CD4-positive, alpha-beta T cell (primary cell): Measurements from ENCODE around the gene FKBP5. TPM values are rescaled to one million over a fixed set of nuclear protein-coding genes. Genes with fewer than 3 reads are reported as not detected.

Experiments
- ATAC-seq: fragments of 200-7000 bp; cut with Tn5 transposase; one replicate; pipeline ENCODE4 v1.10.0; 2022; ENCODE audit warnings: mild to moderate bottlenecking; ENCODE audit not compliant: poor library complexity
- CTCF ChIA-PET: fragments of 350-600 bp; sonication (Branson Sonifier 250); formaldehyde crosslinking; loops from one replicate; lab custom pipeline; 2021; ENCODE audit warnings: antibody characterized with exemption, inconsistent platforms; lab: Charles Lee
- POLR2A ChIA-PET: fragments of 350-600 bp; sonication (Branson Sonifier 250); formaldehyde crosslinking; loops from one replicate; lab custom pipeline; 2021; ENCODE audit warnings: antibody characterized with exemption, inconsistent platforms; lab: Charles Lee
- DNase-seq, 14 experiments: peaks; one replicate each; pipeline ENCODE4 v3.0.0-alpha.2; 2013 to 2020; ENCODE audit warnings: mixed read lengths in 2 of 14
- H3K27ac ChIP-seq, 2 donors: one replicate each; pipeline versions ENCODE4 v1.5.1 to v1.7.0; 2013; ENCODE audit warnings: low read length in 2 of 2, low read depth in 1 of 2, mild to moderate bottlenecking in 1 of 2
- H3K27me3 ChIP-seq, 2 experiments: 1 replicate in 1 of 2; 2 replicates in 1 of 2; pipeline versions ENCODE4 v1.6.1 to v1.7.0; 2013; ENCODE audit warnings: low read length in 2 of 2, control low read depth in 1 of 2, mild to moderate bottlenecking in 1 of 2, moderate library complexity in 1 of 2; ENCODE audit not compliant: insufficient read depth in 2 of 2, control insufficient read depth in 1 of 2
- H3K36me3 ChIP-seq: one replicate; pipeline ENCODE4 v1.6.1; 2013; ENCODE audit warnings: low read length, control low read depth; ENCODE audit not compliant: insufficient read depth
- H3K4me1 ChIP-seq: one replicate; pipeline ENCODE4 v1.6.1; 2013; ENCODE audit warnings: low read length, control low read depth; ENCODE audit not compliant: insufficient read depth
- H3K4me3 ChIP-seq: one replicate; pipeline ENCODE4 v1.5.1; 2013; ENCODE audit warnings: mild to moderate bottlenecking, low read length, moderate library complexity
- H3K9me3 ChIP-seq, 2 experiments: 1 replicate in 1 of 2; 2 replicates in 1 of 2; pipeline versions ENCODE4 v1.6.1 to v1.7.0; 2013; ENCODE audit warnings: low read length in 2 of 2, mild to moderate bottlenecking in 2 of 2, control low read depth in 1 of 2, moderate library complexity in 1 of 2; ENCODE audit not compliant: control insufficient read depth in 1 of 2, insufficient read depth in 1 of 2
- H3K27ac Mint-ChIP-seq: one replicate; pipeline ENCODE4 v1.8.0; 2020; ENCODE audit warnings: mixed read lengths
- H3K27me3 Mint-ChIP-seq: one replicate; pipeline ENCODE4 v1.8.0; 2021; ENCODE audit warnings: mixed read lengths
- H3K36me3 Mint-ChIP-seq: one replicate; pipeline ENCODE4 v1.8.0; 2021; ENCODE audit warnings: low read depth, mixed read lengths
- H3K4me1 Mint-ChIP-seq: one replicate; pipeline ENCODE4 v1.8.0; 2021; ENCODE audit warnings: low read depth, mixed read lengths
- H3K4me3 Mint-ChIP-seq: one replicate; pipeline ENCODE4 v1.8.0; 2020; ENCODE audit warnings: mild to moderate bottlenecking, mixed read lengths
- H3K9me3 Mint-ChIP-seq: one replicate; pipeline ENCODE4 v1.8.0; 2020; ENCODE audit warnings: mixed read lengths
- CTCF ChIP-seq: fragments of 200-600 bp; IDR thresholded peaks from one replicate; pipeline ENCODE4 v1.8.0; 2022; ENCODE audit warnings: antibody characterized with exemption, mild to moderate bottlenecking
- intact Hi-C, 2 experiments: fragments of 100-400 bp; cut with DNase I in 1 of 2; cut with micrococcal nuclease in 1 of 2; formaldehyde crosslinking; loops; one replicate each; pipeline versions ENCODE4 v1.15.1 to v1.9.0; 2023 to 2025; cut with DNase I, micrococcal nuclease
- total RNA-seq, 174 experiments: library from RNA in 2 of 174; stranded (reverse) in 2 of 174; gene quantifications; one replicate each; pipeline ENCODE4 v1.2.3 and lab custom pipeline; 2021 to 2026

The FKBP5 gene
- total RNA-seq, 2 experiments from 2014 or later, result 72.6 to 75.9 TPM

- H3K9me3 Mint-ChIP-seq, result no peaks in the 10 kb centered on the region
- H3K27me3 Mint-ChIP-seq, result no peaks in the 10 kb centered on the region
- Histone ChIP-seq H3K9me3 (no peaks in the 10 kb centered on the region), H3K4me3 (no peak overlapping the region), H3K4me1 (no peaks in the 10 kb centered on the region), H3K27me3 (no peaks in the 10 kb centered on the region), H3K27ac (no peak overlapping the region), H3K36me3 (no peaks in the 10 kb centered on the region)
- H3K4me1 Mint-ChIP-seq, result peaks cover 2% of the 10 kb centered on the region
- no peak overlapping the region for H3K27ac Mint-ChIP-seq
- H3K4me3 Mint-ChIP-seq, result no peak overlapping the region
- no peak for TF ChIP-seq CTCF
- no peaks in the 10 kb centered on the region for H3K36me3 Mint-ChIP-seq
- CTCF ChIA-PET, result no interaction called here
- POLR2A ChIA-PET, result interaction anchor here (0.7 kb wide), 1 partner anchor 179 kb away, joined by 5 read pairs; no protein-coding TSS in a partner anchor
- intact Hi-C loops, result loop anchor here in 1 of 2 experiments (10.0 kb wide), 1 partner anchor 232 kb away; no protein-coding TSS in a partner anchor
- no peak for ATAC-seq
- DNase-seq, result no peak
Measured at GRCh38 chr6:35557239-35557638, 131.5 kb downstream of the FKBP5 start.

GRCh38 chr6:35554811-35555210 lies 133.9 kb downstream of the FKBP5 start:
- Histone ChIP-seq H3K36me3 (no peaks in the 10 kb centered on the region), H3K4me3 (no peak overlapping the region), H3K4me1 (no peaks in the 10 kb centered on the region), H3K27ac (no peak overlapping the region), H3K9me3 (peaks cover 7 to 11% of the 10 kb centered on the region in 2 experiments), H3K27me3 (no peaks in the 10 kb centered on the region)
- TF ChIP-seq CTCF, result no peak
- DNase-seq (no peak), ATAC-seq (no peak)
- intact Hi-C loops, result loop anchor here (5.0 to 10.0 kb wide), 3 partner anchors 103 to 230 kb away; partner anchors contain the start of genes FANCE (in 1 of the 2) and PPARD (in 1 of the 2)
- H3K36me3 Mint-ChIP-seq, result no peaks in the 10 kb centered on the region
- H3K27ac Mint-ChIP-seq, result no peak overlapping the region
- no peaks in the 10 kb centered on the region for H3K27me3 Mint-ChIP-seq
- no peak overlapping the region for H3K4me3 Mint-ChIP-seq
- peaks cover 8% of the 10 kb centered on the region for H3K4me1 Mint-ChIP-seq
- H3K9me3 Mint-ChIP-seq, result peaks cover 5% of the 10 kb centered on the region
- CTCF ChIA-PET, result interaction anchor here (0.5 kb wide), 1 partner anchor 1293 kb away, joined by 3 read pairs; no protein-coding TSS in a partner anchor
- POLR2A ChIA-PET, result no interaction called here

- no peak overlapping the region for H3K27ac Mint-ChIP-seq
- intact Hi-C loops, result loop anchor here (1.0 to 10.0 kb wide), 4 partner anchors 30 to 229 kb away; partner anchors contain the start of genes FANCE (in 1 of the 2) and PPARD (in 1 of the 2)
- no peaks in the 10 kb centered on the region for H3K27me3 Mint-ChIP-seq
- peaks cover 8% of the 10 kb centered on the region for H3K4me1 Mint-ChIP-seq
- H3K9me3 ChIP-seq, result peaks cover 7 to 13% of the 10 kb centered on the region in 2 experiments
- H3K27me3 ChIP-seq, result no peaks in the 10 kb centered on the region
- peaks cover 5% of the 10 kb centered on the region for H3K9me3 Mint-ChIP-seq
- H3K27ac ChIP-seq, result no peak overlapping the region
- DNase-seq, result no peak
- no peak overlapping the region for H3K4me3 Mint-ChIP-seq
- CTCF ChIA-PET, result interaction anchor here (0.6 to 1.4 kb wide), 2 partner anchors 71 to 139 kb away, joined by 3 to 5 read pairs; no protein-coding TSS in a partner anchor
- no peaks in the 10 kb centered on the region for H3K36me3 ChIP-seq
- H3K4me1 ChIP-seq, result no peaks in the 10 kb centered on the region
- ATAC-seq, result no peak
- no peaks in the 10 kb centered on the region for H3K36me3 Mint-ChIP-seq
- H3K4me3 ChIP-seq, result no peak overlapping the region
- POLR2A ChIA-PET, result interaction anchor here (2.0 kb wide), 1 partner anchor 30 kb away, joined by 8 read pairs; no protein-coding TSS in a partner anchor
- TF ChIP-seq CTCF, result no peak
Measured at GRCh38 chr6:35553315-35553714, 135.4 kb downstream of the FKBP5 start.
